Neural progenitor cell (in vitro differentiated cells): Measurements from ENCODE around the gene CYB5D1. TPM values are rescaled to one million over a fixed set of nuclear protein-coding genes. Genes with fewer than 3 reads are reported as not detected.

Experiments used
- DNase-seq: peaks from one replicate; pipeline ENCODE4 v3.0.0-alpha.2; 2016; ENCODE audit warnings: low spot score
- H2AFZ ChIP-seq: fragments of 200-600 bp; sonication (generic); replicated peaks from 2 replicates; pipeline ENCODE4 v1.6.1; 2016; ENCODE audit warnings: antibody characterized with exemption
- H3F3A ChIP-seq: fragments of 200-600 bp; sonication (generic); 2 replicates; pipeline ENCODE4 v1.6.1; 2016; ENCODE audit warnings: antibody characterized with exemption, low read depth
- H3K27ac ChIP-seq: fragments of 200-600 bp; sonication (generic); 2 replicates; pipeline ENCODE4 v1.5.1; 2016; ENCODE audit warnings: mild to moderate bottlenecking
- H3K27me3 ChIP-seq: fragments of 200-600 bp; sonication (generic); 2 replicates; pipeline ENCODE4 v1.6.1; 2016; ENCODE audit warnings: mild to moderate bottlenecking, moderate library complexity
- H3K36me3 ChIP-seq: fragments of 200-600 bp; sonication (generic); 2 replicates; pipeline ENCODE4 v1.5.1; 2016
- H3K4me1 ChIP-seq: fragments of 200-600 bp; sonication (generic); 2 replicates; pipeline ENCODE4 v1.6.1; 2016; ENCODE audit warnings: mixed run types
- H3K4me2 ChIP-seq: fragments of 200-600 bp; sonication (generic); 2 replicates; pipeline ENCODE4 v1.6.1; 2016
- H3K4me3 ChIP-seq: fragments of 200-600 bp; sonication (generic); 2 replicates; pipeline ENCODE4 v1.5.1; 2016
- H3K79me2 ChIP-seq: fragments of 200-600 bp; sonication (generic); 2 replicates; pipeline ENCODE4 v1.6.1; 2016; ENCODE audit warnings: low read depth
- H3K9ac ChIP-seq: fragments of 200-600 bp; sonication (generic); 2 replicates; pipeline ENCODE4 v1.6.1; 2016
- H3K9me3 ChIP-seq: fragments of 200-600 bp; sonication (generic); 2 replicates; pipeline ENCODE4 v1.5.1; 2016; ENCODE audit warnings: low read depth
- H4K20me1 ChIP-seq: fragments of 200-600 bp; sonication (generic); 2 replicates; pipeline ENCODE4 v1.6.1; 2016; ENCODE audit warnings: low read depth
- H3K27ac Mint-ChIP-seq: 3 replicates; pipeline ENCODE4 v1.8.0; 2021; ENCODE audit warnings: mixed read lengths
- H3K27me3 Mint-ChIP-seq: 2 replicates; pipeline ENCODE4 v1.8.0; 2022; ENCODE audit warnings: low read depth, mild to moderate bottlenecking, inconsistent platforms, moderate library complexity, mixed read lengths; ENCODE audit not compliant: insufficient read depth
- H3K36me3 Mint-ChIP-seq: 3 replicates; pipeline ENCODE4 v1.8.0; 2021; ENCODE audit warnings: mixed read lengths
- H3K4me1 Mint-ChIP-seq: 3 replicates; pipeline ENCODE4 v1.8.0; 2021; ENCODE audit warnings: mixed read lengths
- H3K4me3 Mint-ChIP-seq: 3 replicates; pipeline ENCODE4 v1.8.0; 2021; ENCODE audit warnings: mild to moderate bottlenecking, moderate library complexity, mixed read lengths
- H3K9me3 Mint-ChIP-seq: 3 replicates; pipeline ENCODE4 v1.8.0; 2020; ENCODE audit warnings: mixed read lengths
- CTCF ChIP-seq: fragments of 200-600 bp; sonication (generic); IDR thresholded peaks from 2 replicates; pipeline ENCODE4 v1.5.1; 2017; ENCODE audit warnings: antibody characterized with exemption, mild to moderate bottlenecking
- EZH2 ChIP-seq: fragments of 200-600 bp; sonication (generic); IDR thresholded peaks from 2 replicates; pipeline ENCODE4 v1.6.1; 2017; ENCODE audit warnings: antibody characterized with exemption, mild to moderate bottlenecking, moderate library complexity
- EZH2phosphoT487 ChIP-seq: fragments of 200-600 bp; sonication (generic); IDR thresholded peaks from 2 replicates; pipeline ENCODE4 v1.6.1; 2017; ENCODE audit warnings: antibody characterized with exemption
- total RNA-seq: library from RNA; depleted of rRNA; stranded (reverse); fragments of >200 nt; gene quantifications from 2 replicates; pipeline ENCODE4 v1.2.3, GENCODE V29; 2015; ENCODE audit warnings: low replicate concordance

CYB5D1 gene
- total RNA-seq, 1 donor from 2014 or later, result 12.9 TPM

- no peaks in the 10 kb centered on the region for H4K20me1 ChIP-seq
- Mint-ChIP-seq H3K27me3 (peaks cover 3% of the 10 kb centered on the region), H3K4me3 (no peak overlapping the region), H3K27ac (no peak overlapping the region), H3K36me3 (no peaks in the 10 kb centered on the region), H3K4me1 (peaks cover 6% of the 10 kb centered on the region), H3K9me3 (no peaks in the 10 kb centered on the region)
- H3K36me3 ChIP-seq, result no peaks in the 10 kb centered on the region
- H2AFZ ChIP-seq, result no peak overlapping the region
- peaks cover 57% of the 10 kb centered on the region for H3K27me3 ChIP-seq
- no peak overlapping the region for H3K27ac ChIP-seq
- H3K9ac ChIP-seq, result no peak overlapping the region
- H3K4me1 ChIP-seq, result no peaks in the 10 kb centered on the region
- DNase-seq, result no peak
- H3F3A ChIP-seq, result no peaks in the 10 kb centered on the region
- no peak overlapping the region for H3K4me3 ChIP-seq
- TF ChIP-seq EZH2 (no peak), EZH2phosphoT487 (no peak), CTCF (no peak)
- H3K9me3 ChIP-seq, result no peaks in the 10 kb centered on the region
- no peaks in the 10 kb centered on the region for H3K79me2 ChIP-seq
- no peak overlapping the region for H3K4me2 ChIP-seq
These were observed 33.5 kb upstream of the CYB5D1 start for GRCh38 chr17:7824021-7824924.

GRCh38 chr17:7825206-7825990, 32.4 kb upstream of the CYB5D1 start:
- TF ChIP-seq EZH2, result no peak
- TF ChIP-seq EZH2phosphoT487, result no peak
- peak; percentile 30 for TF ChIP-seq CTCF
- H3K27me3 Mint-ChIP-seq, result peaks cover 4% of the 10 kb centered on the region
- Histone ChIP-seq H3K4me1 (no peaks in the 10 kb centered on the region), H3K9ac (no peak overlapping the region), H3K4me2 (no peak overlapping the region), H3K4me3 (no peak overlapping the region), H3K79me2 (no peaks in the 10 kb centered on the region), H2AFZ (no peak overlapping the region), H3K36me3 (no peaks in the 10 kb centered on the region), H3K27me3 (peaks cover 68% of the 10 kb centered on the region), H3K27ac (no peak overlapping the region), H3F3A (no peaks in the 10 kb centered on the region), H4K20me1 (no peaks in the 10 kb centered on the region), H3K9me3 (no peaks in the 10 kb centered on the region)
- H3K4me3 Mint-ChIP-seq, result no peak overlapping the region
- H3K36me3 Mint-ChIP-seq, result no peaks in the 10 kb centered on the region
- H3K4me1 Mint-ChIP-seq, result peaks cover 6% of the 10 kb centered on the region
- DNase-seq, result peak; percentile 21
- no peak overlapping the region for H3K27ac Mint-ChIP-seq
- no peaks in the 10 kb centered on the region for H3K9me3 Mint-ChIP-seq

GRCh38 chr17:7830616-7831015, 27.2 kb upstream of the CYB5D1 start:
- H3K27me3 ChIP-seq, result peaks cover 71% of the 10 kb centered on the region
- peaks cover 5% of the 10 kb centered on the region for H3K4me1 ChIP-seq
- H3K27me3 Mint-ChIP-seq, result peaks cover 7% of the 10 kb centered on the region

More at GRCh38 chr17:7830616-7831015, 27.2 kb upstream of the CYB5D1 start:
- Histone ChIP-seq H3K27ac (no peak overlapping the region), H3F3A (peaks cover 12% of the 10 kb centered on the region), H2AFZ (no peak overlapping the region), H3K79me2 (no peaks in the 10 kb centered on the region), H3K4me3 (no peak overlapping the region), H3K9me3 (no peaks in the 10 kb centered on the region), H3K36me3 (no peaks in the 10 kb centered on the region), H3K9ac (no peak overlapping the region), H4K20me1 (peaks cover 6% of the 10 kb centered on the region), H3K4me2 (no peak overlapping the region)
- Mint-ChIP-seq H3K4me3 (no peak overlapping the region), H3K27ac (no peak overlapping the region), H3K4me1 (peaks cover 13% of the 10 kb centered on the region), H3K36me3 (no peaks in the 10 kb centered on the region), H3K9me3 (no peaks in the 10 kb centered on the region)
- no peak for TF ChIP-seq EZH2phosphoT487
- TF ChIP-seq EZH2, result no peak
- TF ChIP-seq CTCF, result no peak
- DNase-seq, result no peak
